Measurements from ENCODE around the gene DRC3. TPM values are rescaled to one million over a fixed set of nuclear protein-coding genes. Genes with fewer than 3 reads are reported as not detected.
"Not testable (repeated sequence)": the region's sequence is repeated elsewhere in the genome, so short reads cannot be mapped to it uniquely, and the experiment has no call there.

The DRC3 gene
- total RNA-seq, 1 donor from 2014 or later, result 7.2 TPM

- Histone ChIP-seq H3K4me1 (no peaks in the 10 kb centered on the region), H3K27me3 (no peaks in the 10 kb centered on the region), H3K36me3 (peaks cover 0 to 8% of the 10 kb centered on the region in 2 donors), H3K9me3 (no peaks in the 10 kb centered on the region), H3K27ac (no peak overlapping the region), H3K4me3 (no peak overlapping the region)
- intact Hi-C loops (cut with DNase I), result no loop called here
- TF ChIP-seq CTCF (IDR thresholded peaks at IDR 0.05), result no peak
- DNase-seq (ENCODE audit: low spot score in 2 of 2), result no peak
Measured at GRCh38 chr17:17989618-17990017, 17.0 kb downstream of the DRC3 start.

- Histone ChIP-seq H3K27me3 (no peaks in the 10 kb centered on the region), H3K36me3 (peaks cover 0 to 8% of the 10 kb centered on the region in 2 donors), H3K9me3 (no peaks in the 10 kb centered on the region), H3K27ac (no peak overlapping the region), H3K4me3 (no peak overlapping the region), H3K4me1 (no peaks in the 10 kb centered on the region)
- TF ChIP-seq CTCF (IDR thresholded peaks at IDR 0.05), result no peak
- intact Hi-C loops (cut with DNase I), result no loop called here
- no peak for DNase-seq (ENCODE audit: low spot score in 2 of 2)
Measured at GRCh38 chr17:17990282-17990681, 17.6 kb downstream of the DRC3 start.

- H3K4me3 ChIP-seq, result no peak overlapping the region
- intact Hi-C loops (cut with DNase I), result no loop called here
- no peaks in the 10 kb centered on the region for H3K4me1 ChIP-seq
- peaks cover 0 to 1% of the 10 kb centered on the region in 2 donors for H3K36me3 ChIP-seq
- TF ChIP-seq CTCF (IDR thresholded peaks at IDR 0.05), result no peak
- H3K9me3 ChIP-seq, result no peaks in the 10 kb centered on the region
- no peak for DNase-seq (ENCODE audit: low spot score in 2 of 2)
- no peak overlapping the region for H3K27ac ChIP-seq
- no peaks in the 10 kb centered on the region for H3K27me3 ChIP-seq
Measured at GRCh38 chr17:17993366-17993765, 20.7 kb downstream of the DRC3 start.

- no peak for TF ChIP-seq CTCF (IDR thresholded peaks at IDR 0.05)
Measured at GRCh38 chr17:17993852-17994251, 21.2 kb downstream of the DRC3 start.

GRCh38 chr17:17994271-17995069, 21.8 kb downstream of the DRC3 start:
- Histone ChIP-seq H3K4me1 (no peaks in the 10 kb centered on the region), H3K4me3 (no peak overlapping the region), H3K27ac (no peak overlapping the region), H3K27me3 (no peaks in the 10 kb centered on the region), H3K9me3 (no peaks in the 10 kb centered on the region), H3K36me3 (no peaks in the 10 kb centered on the region)
- no peak for DNase-seq (ENCODE audit: low spot score in 2 of 2)
- intact Hi-C loops (cut with DNase I), result no loop called here
- TF ChIP-seq CTCF (IDR thresholded peaks at IDR 0.05), result no peak

More at GRCh38 chr17:17993852-17994251, 21.2 kb downstream of the DRC3 start:
- Histone ChIP-seq H3K4me1 (no peaks in the 10 kb centered on the region), H3K36me3 (no peaks in the 10 kb centered on the region), H3K4me3 (no peak overlapping the region), H3K27me3 (no peaks in the 10 kb centered on the region), H3K9me3 (no peaks in the 10 kb centered on the region), H3K27ac (no peak overlapping the region)
- intact Hi-C loops (cut with DNase I), result no loop called here
- DNase-seq (ENCODE audit: low spot score in 2 of 2), result no peak

- H3K27ac ChIP-seq; H3K27me3 ChIP-seq; H3K4me1 ChIP-seq; intact Hi-C loops (cut with DNase I); H3K9me3 ChIP-seq; H3K4me3 ChIP-seq; DNase-seq (ENCODE audit: low spot score in 2 of 2); H3K36me3 ChIP-seq: not testable (repeated sequence)
Measured at GRCh38 chr17:17995887-17996286, 23.2 kb downstream of the DRC3 start.

Data from ascending aorta (tissue), 2 donors.